ENCODE data around the gene DIRAS1.

Gene DIRAS1

GRCh38 chr19:2711875-2712205, 9.3 kb downstream of the DIRAS1 start:
- DNase-seq (ENCODE audit: low spot score) (no peak), ATAC-seq (ENCODE audit: low read depth) (no peak)
- TF ChIP-seq CTCF (IDR thresholded peaks at IDR 0.05; ENCODE audit: poor library complexity, severe bottlenecking) = no peak
- Histone ChIP-seq H3K4me3 (ENCODE audit: severe bottlenecking) (no peak overlapping the region), H3K27me3 (ENCODE audit: insufficient read depth, poor library complexity, severe bottlenecking) (no peaks in the 10 kb centered on the region), H3K27ac (ENCODE audit: poor library complexity, severe bottlenecking) (no peak overlapping the region), H3K9me3 (ENCODE audit: severe bottlenecking) (peaks cover 4% of the 10 kb centered on the region), H3K4me1 (ENCODE audit: insufficient read depth, poor library complexity, severe bottlenecking) (no peaks in the 10 kb centered on the region), H3K36me3 (ENCODE audit: low read depth) (no peaks in the 10 kb centered on the region)

- no peaks in the 10 kb centered on the region for H3K4me1 ChIP-seq (ENCODE audit: insufficient read depth, poor library complexity, severe bottlenecking)
- ATAC-seq (ENCODE audit: low read depth) (peak; percentile 17; the same call in 1 of the 3 replicates), DNase-seq (ENCODE audit: low spot score) (no peak)
- no peaks in the 10 kb centered on the region for H3K36me3 ChIP-seq (ENCODE audit: low read depth)
- no peaks in the 10 kb centered on the region for H3K27me3 ChIP-seq (ENCODE audit: insufficient read depth, poor library complexity, severe bottlenecking)
- H3K4me3 ChIP-seq (ENCODE audit: severe bottlenecking) = no peak overlapping the region
- H3K27ac ChIP-seq (ENCODE audit: poor library complexity, severe bottlenecking) = no peak overlapping the region
- TF ChIP-seq CTCF (IDR thresholded peaks at IDR 0.05; ENCODE audit: poor library complexity, severe bottlenecking) = no peak
- H3K9me3 ChIP-seq (ENCODE audit: severe bottlenecking) = peaks cover 4% of the 10 kb centered on the region
These were observed 9.8 kb downstream of the DIRAS1 start for GRCh38 chr19:2711172-2711874.

GRCh38 chr19:2706251-2706650, 14.9 kb downstream of the DIRAS1 start:
- Histone ChIP-seq H3K4me3 (ENCODE audit: severe bottlenecking) (no peak overlapping the region), H3K27me3 (ENCODE audit: insufficient read depth, poor library complexity, severe bottlenecking) (no peaks in the 10 kb centered on the region), H3K36me3 (ENCODE audit: low read depth) (no peaks in the 10 kb centered on the region), H3K4me1 (ENCODE audit: insufficient read depth, poor library complexity, severe bottlenecking) (no peaks in the 10 kb centered on the region), H3K27ac (ENCODE audit: poor library complexity, severe bottlenecking) (no peak overlapping the region), H3K9me3 (ENCODE audit: severe bottlenecking) (no peaks in the 10 kb centered on the region)
- DNase-seq (ENCODE audit: low spot score) (no peak), ATAC-seq (ENCODE audit: low read depth) (no peak)
- no peak for TF ChIP-seq CTCF (IDR thresholded peaks at IDR 0.05; ENCODE audit: poor library complexity, severe bottlenecking)

GRCh38 chr19:2703691-2704216, 17.4 kb downstream of the DIRAS1 start:
- Histone ChIP-seq H3K4me3 (ENCODE audit: severe bottlenecking) (no peak overlapping the region), H3K27me3 (ENCODE audit: insufficient read depth, poor library complexity, severe bottlenecking) (no peaks in the 10 kb centered on the region), H3K9me3 (ENCODE audit: severe bottlenecking) (no peaks in the 10 kb centered on the region), H3K36me3 (ENCODE audit: low read depth) (no peaks in the 10 kb centered on the region), H3K4me1 (ENCODE audit: insufficient read depth, poor library complexity, severe bottlenecking) (no peaks in the 10 kb centered on the region), H3K27ac (ENCODE audit: poor library complexity, severe bottlenecking) (no peak overlapping the region)
- TF ChIP-seq CTCF (IDR thresholded peaks at IDR 0.05; ENCODE audit: poor library complexity, severe bottlenecking) = no peak
- ATAC-seq (ENCODE audit: low read depth) (no peak), DNase-seq (ENCODE audit: low spot score) (no peak)

- Histone ChIP-seq H3K9me3 (ENCODE audit: severe bottlenecking) (no peaks in the 10 kb centered on the region), H3K27ac (ENCODE audit: poor library complexity, severe bottlenecking) (no peak overlapping the region), H3K36me3 (ENCODE audit: low read depth) (no peaks in the 10 kb centered on the region), H3K4me1 (ENCODE audit: insufficient read depth, poor library complexity, severe bottlenecking) (no peaks in the 10 kb centered on the region), H3K4me3 (ENCODE audit: severe bottlenecking) (peak overlapping the region; percentile 42), H3K27me3 (ENCODE audit: insufficient read depth, poor library complexity, severe bottlenecking) (no peaks in the 10 kb centered on the region)
- ATAC-seq (ENCODE audit: low read depth) (no peak), DNase-seq (ENCODE audit: low spot score) (no peak)
- no peak for TF ChIP-seq CTCF (IDR thresholded peaks at IDR 0.05; ENCODE audit: poor library complexity, severe bottlenecking)
These were observed 18.1 kb downstream of the DIRAS1 start for GRCh38 chr19:2703077-2703437.

Data from RWPE2 (cell line).